Esophagus squamous epithelium (tissue), 5 donors: ENCODE measurements around the gene PRKCZ. TPM values are rescaled to one million over a fixed set of nuclear protein-coding genes. Genes with fewer than 3 reads are reported as not detected.

Source experiments
- DNase-seq: peaks from one replicate; lab custom pipeline; 2025; lab: John Stamatoyannopoulos, UW
- H3K27ac ChIP-seq, 4 donors: fragments of 200-600 bp; sonication (generic); one replicate each; pipeline ENCODE4 v1.5.1; 2016 to 2019; ENCODE audit warnings: mild to moderate bottlenecking in 1 of 4
- H3K27me3 ChIP-seq, 4 donors: fragments of 200-600 bp; sonication (generic); 1 replicate in 3 of 4; 2 replicates in 1 of 4; pipeline versions ENCODE4 v1.5.1 to v1.6.0; 2017 to 2021; ENCODE audit warnings: antibody characterized with exemption in 1 of 4
- H3K36me3 ChIP-seq, 3 donors: fragments of 200-600 bp; sonication (generic); one replicate each; pipeline ENCODE4 v1.5.1; 2016 to 2019
- H3K4me1 ChIP-seq, 3 donors: fragments of 200-600 bp; sonication (generic); one replicate each; pipeline ENCODE4 v1.5.1; 2017 to 2019
- H3K4me3 ChIP-seq, 4 donors: fragments of 200-600 bp; sonication (generic); 1 replicate in 3 of 4; 2 replicates in 1 of 4; pipeline ENCODE4 v1.5.1; 2016 to 2019; ENCODE audit warnings: mild to moderate bottlenecking in 2 of 4, moderate library complexity in 1 of 4
- H3K9me3 ChIP-seq, 3 donors: fragments of 200-600 bp; sonication (generic); one replicate each; pipeline ENCODE4 v1.5.1; 2016 to 2019
- POLR2A ChIP-seq, 4 donors: fragments of 450-650 bp; IDR thresholded peaks; one replicate each; pipeline ENCODE4 v1.6.1; 2017; ENCODE audit warnings: antibody characterized with exemption in 4 of 4, mild to moderate bottlenecking in 4 of 4, moderate library complexity in 3 of 4
- WGBS, 2 donors: methylation state at CpG; one replicate each; pipeline ENCODE4 v1.1.5; 2018; 5-methylcytosine and 5-hydroxymethylcytosine counted together
- intact Hi-C: fragments of 100-400 bp; cut with DNase I; formaldehyde crosslinking; loops from one replicate; pipeline ENCODE4 v1.15.0; 2022
- total RNA-seq, 4 donors: library from RNA; depleted of rRNA; stranded (reverse); fragments of >200 nt; gene quantifications; one replicate each; pipeline ENCODE4 v1.1.0, GENCODE V29; 2016
- TF ChIP-seq, protein P1 (sequence below), 6 experiments: fragments of 450-650 bp in 4 of 6; fragments of 200-600 bp in 2 of 6; sonication (generic) in 2 of 6; IDR thresholded peaks; one replicate each; pipeline ENCODE4 v1.5.1; 2016 to 2019; ENCODE audit warnings: antibody characterized with exemption in 6 of 6, mild to moderate bottlenecking in 4 of 6, moderate library complexity in 4 of 6
- donor health status: DM: yes; HTN: yes; CAD: no.

PRKCZ gene
- total RNA-seq, 4 donors from 2014 or later = 14.5 to 23.8 (median 17.5) TPM

DNA sequence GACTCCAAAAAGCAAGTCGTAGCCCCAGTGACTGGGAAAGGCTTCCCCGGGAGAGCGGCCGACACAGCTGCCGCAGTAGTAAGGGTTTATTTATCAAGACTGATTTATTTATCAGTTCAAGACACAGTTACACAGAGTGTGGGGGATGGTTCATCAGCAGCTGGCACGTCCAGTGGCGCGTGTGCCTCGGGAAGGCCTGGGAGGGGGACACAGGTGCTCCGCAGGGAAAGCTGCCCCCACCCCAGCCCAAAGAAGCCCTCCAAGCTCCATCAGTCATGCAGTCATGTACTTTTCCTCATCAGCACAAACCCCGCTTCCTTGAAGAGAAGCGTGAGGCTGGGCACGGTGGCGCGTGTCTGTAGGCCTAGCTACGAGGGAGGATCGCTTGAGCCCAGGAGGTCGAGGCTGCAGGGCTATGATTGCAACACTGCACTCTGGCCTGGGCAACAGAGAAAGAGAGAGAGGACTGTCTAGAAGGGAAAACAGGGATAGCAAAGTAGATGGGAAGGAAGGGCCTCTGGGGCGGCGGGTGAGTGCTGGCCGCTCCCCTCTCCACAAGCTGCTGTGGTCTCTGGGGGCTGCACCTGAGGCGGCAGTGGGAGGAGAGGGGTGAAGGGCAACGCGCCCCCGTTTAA, 53.2 kb downstream of the PRKCZ start:
- DNase-seq = no peak
- Histone ChIP-seq H3K4me1 (peaks cover 0 to 14% (median 3%) of the 10 kb centered on the region in 3 donors), H3K9me3 (peaks cover 0 to under 1% (median 0%) of the 10 kb centered on the region in 3 donors), H3K4me3 (no peak overlapping the region), H3K27me3 (no peaks in the 10 kb centered on the region), H3K27ac (no peak overlapping the region), H3K36me3 (peaks cover 0 to 56% (median 0%) of the 10 kb centered on the region in 3 donors)
- intact Hi-C loops = no loop called here
- TF ChIP-seq, protein P1, sequence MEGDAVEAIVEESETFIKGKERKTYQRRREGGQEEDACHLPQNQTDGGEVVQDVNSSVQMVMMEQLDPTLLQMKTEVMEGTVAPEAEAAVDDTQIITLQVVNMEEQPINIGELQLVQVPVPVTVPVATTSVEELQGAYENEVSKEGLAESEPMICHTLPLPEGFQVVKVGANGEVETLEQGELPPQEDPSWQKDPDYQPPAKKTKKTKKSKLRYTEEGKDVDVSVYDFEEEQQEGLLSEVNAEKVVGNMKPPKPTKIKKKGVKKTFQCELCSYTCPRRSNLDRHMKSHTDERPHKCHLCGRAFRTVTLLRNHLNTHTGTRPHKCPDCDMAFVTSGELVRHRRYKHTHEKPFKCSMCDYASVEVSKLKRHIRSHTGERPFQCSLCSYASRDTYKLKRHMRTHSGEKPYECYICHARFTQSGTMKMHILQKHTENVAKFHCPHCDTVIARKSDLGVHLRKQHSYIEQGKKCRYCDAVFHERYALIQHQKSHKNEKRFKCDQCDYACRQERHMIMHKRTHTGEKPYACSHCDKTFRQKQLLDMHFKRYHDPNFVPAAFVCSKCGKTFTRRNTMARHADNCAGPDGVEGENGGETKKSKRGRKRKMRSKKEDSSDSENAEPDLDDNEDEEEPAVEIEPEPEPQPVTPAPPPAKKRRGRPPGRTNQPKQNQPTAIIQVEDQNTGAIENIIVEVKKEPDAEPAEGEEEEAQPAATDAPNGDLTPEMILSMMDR (IDR thresholded peaks at IDR 0.05) = no peak
- no peak for TF ChIP-seq POLR2A (IDR thresholded peaks at IDR 0.05)
- WGBS, 2 donors = 89 to 93% methylated on average over 18 to 19 of the region's 25 CpGs

DNA sequence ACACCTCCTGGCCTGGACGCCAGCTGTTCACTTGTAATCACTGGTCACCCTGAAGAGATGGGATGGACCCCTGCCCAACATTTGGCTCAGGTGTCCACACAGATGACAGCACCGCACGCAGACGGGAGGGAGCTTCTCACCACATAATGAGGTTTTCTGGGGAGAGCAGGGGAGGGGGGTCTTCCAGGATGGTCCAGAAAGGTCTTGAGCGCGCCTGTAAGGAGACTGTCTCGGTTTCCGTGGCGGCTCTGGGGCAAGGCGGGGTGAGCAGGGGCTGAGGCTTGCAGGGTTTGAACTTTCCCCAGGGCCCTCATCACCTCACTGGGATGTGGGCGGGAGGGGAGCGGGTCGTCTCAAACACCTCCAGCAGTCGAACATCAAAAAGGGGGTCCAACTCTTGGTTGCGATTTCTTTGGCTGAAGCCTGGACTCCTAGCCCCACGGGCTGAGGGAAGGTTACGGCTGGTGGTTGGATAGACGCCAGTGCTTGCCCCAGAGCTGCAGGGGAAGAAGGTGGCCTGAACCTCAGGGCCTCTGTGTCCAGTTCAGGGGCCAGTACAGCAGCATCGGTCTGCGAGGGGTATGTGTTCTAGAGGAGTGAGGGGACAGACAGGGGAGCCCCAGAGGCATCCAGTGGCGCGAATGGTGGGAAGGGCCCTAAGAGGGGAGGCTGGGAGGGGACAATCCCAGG, 53.8 kb downstream of the PRKCZ start:
- Histone ChIP-seq H3K27me3 (no peaks in the 10 kb centered on the region), H3K27ac (peak overlapping the region in 3 of 4 donors; percentile 6 to 57 (median 50)), H3K36me3 (peaks cover 0 to 54% (median 0%) of the 10 kb centered on the region in 3 donors), H3K9me3 (no peaks in the 10 kb centered on the region), H3K4me3 (no peak overlapping the region), H3K4me1 (peaks cover 0 to 14% (median 3%) of the 10 kb centered on the region in 3 donors)
- no peak for DNase-seq
- intact Hi-C loops = no loop called here
- WGBS, 2 donors = 81 to 92% methylated on average over 3 to 18 of the region's 22 CpGs
- TF ChIP-seq, protein P1 (IDR thresholded peaks at IDR 0.05) = no peak
- TF ChIP-seq POLR2A (IDR thresholded peaks at IDR 0.05) = no peak

DNA sequence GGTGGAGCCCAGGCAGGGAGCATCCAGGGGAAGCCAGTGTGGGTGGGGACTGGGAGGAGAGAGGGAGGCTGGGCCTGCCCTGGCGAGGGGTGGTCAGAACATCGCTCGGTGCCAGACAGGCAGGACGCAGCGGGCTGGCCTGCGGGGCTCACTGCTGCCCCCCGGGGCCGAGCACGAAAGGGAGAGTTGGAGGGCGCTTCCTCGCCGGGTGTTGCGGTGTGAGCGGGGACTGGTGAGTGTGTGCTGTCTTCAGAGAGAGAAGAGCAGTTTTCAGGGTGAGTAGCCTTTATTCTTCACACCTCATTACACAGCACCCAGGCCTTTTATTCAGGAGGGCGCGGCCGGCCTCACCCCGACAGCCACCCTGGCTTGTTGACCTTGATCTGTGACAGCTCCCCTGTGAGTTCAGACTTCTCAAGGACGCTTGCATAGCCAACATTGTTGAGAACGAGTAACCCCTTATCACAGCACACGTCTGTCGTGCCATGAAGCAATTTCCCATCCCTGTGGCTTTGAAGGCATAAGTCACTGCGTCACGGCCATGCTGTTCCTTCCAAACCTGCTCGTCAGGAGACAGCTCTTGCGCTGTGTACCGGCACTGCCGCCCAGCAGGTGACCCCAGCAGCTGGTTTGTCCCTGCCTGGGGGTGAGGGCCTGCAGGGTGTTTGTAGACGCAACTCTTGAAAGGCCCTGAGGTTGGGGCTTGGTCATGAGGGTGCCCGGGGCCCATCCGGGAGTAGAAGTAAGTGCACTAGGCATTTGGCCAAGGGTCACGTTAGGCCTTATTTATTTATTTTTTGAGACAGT, 54.6 kb downstream of the PRKCZ start:
- no peak for DNase-seq
- peaks cover 0 to 4% (median 0%) of the 10 kb centered on the region in 4 donors for H3K27me3 ChIP-seq
- H3K4me1 ChIP-seq = peaks cover 0 to 14% (median 3%) of the 10 kb centered on the region in 3 donors
- no peak for TF ChIP-seq POLR2A (IDR thresholded peaks at IDR 0.05)
- no peaks in the 10 kb centered on the region for H3K9me3 ChIP-seq
- H3K36me3 ChIP-seq = peaks cover 0 to 50% (median 0%) of the 10 kb centered on the region in 3 donors
- H3K4me3 ChIP-seq = no peak overlapping the region
- WGBS, 2 donors = 73 to 74% methylated on average over 27 to 29 of the region's 32 CpGs
- intact Hi-C loops = no loop called here
- H3K27ac ChIP-seq = peak overlapping the region in 3 of 4 donors; percentile 6 to 57 (median 50)

DNA sequence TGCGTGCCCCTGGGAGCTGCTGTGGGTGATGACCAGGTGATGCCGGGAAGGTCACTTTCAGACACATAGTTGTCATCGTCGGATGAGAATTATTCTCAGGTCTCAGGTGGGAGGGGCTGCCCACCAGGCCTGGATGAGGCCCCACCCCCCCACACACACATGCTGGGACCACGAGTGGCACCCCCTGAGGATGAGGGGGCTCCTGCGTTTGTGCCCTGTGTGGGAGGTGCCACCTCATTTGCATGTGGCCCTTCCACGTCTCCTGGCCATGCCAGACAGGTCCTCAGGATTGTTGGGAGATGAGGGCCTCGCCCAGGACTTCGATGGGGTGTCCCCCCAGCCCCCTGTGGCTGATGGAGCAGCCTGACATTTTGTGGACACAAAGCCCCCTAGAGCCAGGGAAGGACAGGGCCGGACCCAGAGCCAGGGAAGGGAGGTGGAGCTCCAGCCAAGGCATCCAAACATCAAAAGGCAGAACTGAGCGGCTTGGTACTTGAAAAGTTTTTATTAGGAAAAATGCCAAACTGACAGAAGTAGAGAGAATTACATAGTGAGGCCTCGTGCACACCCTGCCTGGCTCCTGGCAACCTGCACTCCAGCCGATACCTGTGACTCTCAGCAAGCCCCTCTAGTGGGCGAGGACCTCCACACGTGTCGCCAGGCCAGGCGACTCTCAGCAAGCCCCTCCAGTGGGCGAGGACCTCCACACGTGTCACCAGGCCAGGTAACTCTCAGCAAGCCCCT, 55.7 kb downstream of the PRKCZ start:
- H3K27ac ChIP-seq = no peak overlapping the region
- H3K27me3 ChIP-seq = peaks cover 0 to 4% (median 0%) of the 10 kb centered on the region in 4 donors
- intact Hi-C loops = no loop called here
- WGBS, 2 donors = 84 to 88% methylated on average over 6 to 12 of the region's 19 CpGs
- no peak for DNase-seq
- no peaks in the 10 kb centered on the region for H3K9me3 ChIP-seq
- H3K4me3 ChIP-seq = no peak overlapping the region
- H3K36me3 ChIP-seq = peaks cover 0 to 49% (median 0%) of the 10 kb centered on the region in 3 donors
- H3K4me1 ChIP-seq = peaks cover 0 to 14% (median 3%) of the 10 kb centered on the region in 3 donors
- TF ChIP-seq POLR2A (IDR thresholded peaks at IDR 0.05) = no peak
- TF ChIP-seq, protein P1 (IDR thresholded peaks at IDR 0.05) = no peak
